Hepatocyte (in vitro differentiated cells): ENCODE data around the gene SHCBP1.

ENCODE experiments used
- EZH2 ChIP-seq: fragments of 200-600 bp; sonication (generic); IDR thresholded peaks from 2 replicates; pipeline ENCODE4 v1.6.1; 2016; ENCODE audit warnings: antibody characterized with exemption, mild to moderate bottlenecking, borderline replicate concordance
- TF ChIP-seq, protein P1 (sequence below): fragments of 200-600 bp; sonication (generic); IDR thresholded peaks from 2 replicates; pipeline ENCODE4 v1.5.1; 2016; ENCODE audit warnings: antibody characterized with exemption, mild to moderate bottlenecking; ENCODE audit not compliant: poor library complexity

DNA sequence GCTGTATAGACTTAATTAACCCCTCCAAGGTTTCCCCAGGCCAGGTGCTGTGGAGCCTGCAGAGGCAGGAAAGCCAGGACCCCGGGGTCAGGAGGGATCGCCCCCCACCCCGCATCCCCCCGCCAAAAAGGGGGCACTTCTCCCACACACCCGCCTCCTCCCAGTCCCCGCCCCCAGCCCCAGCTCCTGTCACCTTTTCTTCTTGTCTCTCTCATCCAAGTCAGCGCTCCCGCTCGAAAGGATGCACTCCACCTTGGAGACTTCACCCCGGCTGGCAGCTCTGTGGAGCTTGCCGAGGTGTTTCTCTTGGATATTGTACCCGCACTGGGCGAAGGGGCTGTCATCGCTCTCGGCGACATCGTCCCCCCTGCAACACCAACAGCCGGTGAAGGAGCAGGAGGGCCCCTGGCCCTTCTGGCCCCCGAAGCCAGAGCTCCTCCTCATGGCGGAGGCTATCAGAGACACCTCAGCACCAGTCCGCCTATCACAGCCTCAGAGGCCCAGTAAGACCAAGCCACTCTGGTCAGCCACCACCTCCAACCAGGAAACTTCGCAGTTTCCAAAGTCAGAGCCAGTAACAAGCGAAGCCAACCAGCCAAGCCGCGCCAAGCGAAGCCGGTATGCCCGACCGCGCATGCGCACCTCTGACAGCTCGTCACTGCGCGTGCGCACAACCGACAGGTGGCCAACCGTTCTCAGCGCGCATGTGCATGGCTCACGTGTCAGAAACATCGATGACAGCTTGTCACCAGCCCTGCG, 52.5 kb downstream of the SHCBP1 start:
- TF ChIP-seq, protein P1, sequence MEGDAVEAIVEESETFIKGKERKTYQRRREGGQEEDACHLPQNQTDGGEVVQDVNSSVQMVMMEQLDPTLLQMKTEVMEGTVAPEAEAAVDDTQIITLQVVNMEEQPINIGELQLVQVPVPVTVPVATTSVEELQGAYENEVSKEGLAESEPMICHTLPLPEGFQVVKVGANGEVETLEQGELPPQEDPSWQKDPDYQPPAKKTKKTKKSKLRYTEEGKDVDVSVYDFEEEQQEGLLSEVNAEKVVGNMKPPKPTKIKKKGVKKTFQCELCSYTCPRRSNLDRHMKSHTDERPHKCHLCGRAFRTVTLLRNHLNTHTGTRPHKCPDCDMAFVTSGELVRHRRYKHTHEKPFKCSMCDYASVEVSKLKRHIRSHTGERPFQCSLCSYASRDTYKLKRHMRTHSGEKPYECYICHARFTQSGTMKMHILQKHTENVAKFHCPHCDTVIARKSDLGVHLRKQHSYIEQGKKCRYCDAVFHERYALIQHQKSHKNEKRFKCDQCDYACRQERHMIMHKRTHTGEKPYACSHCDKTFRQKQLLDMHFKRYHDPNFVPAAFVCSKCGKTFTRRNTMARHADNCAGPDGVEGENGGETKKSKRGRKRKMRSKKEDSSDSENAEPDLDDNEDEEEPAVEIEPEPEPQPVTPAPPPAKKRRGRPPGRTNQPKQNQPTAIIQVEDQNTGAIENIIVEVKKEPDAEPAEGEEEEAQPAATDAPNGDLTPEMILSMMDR: no peak
- TF ChIP-seq EZH2: no peak
